BE2C (cell line): Measurements from ENCODE around the gene ESRRG.

Experiments used
- DNase-seq: peaks from one replicate; pipeline ENCODE4 v3.0.0-alpha.2; 2020
- H3K27me3 ChIP-seq: fragments of 250-450 bp; sonication (Bioruptor Pico); 2 replicates; pipeline ENCODE4 v1.5.1; 2020; ENCODE audit warnings: mild to moderate bottlenecking
- H3K36me3 ChIP-seq: fragments of 250-450 bp; sonication (Bioruptor Pico); 2 replicates; pipeline ENCODE4 v1.5.1; 2020; ENCODE audit warnings: mild to moderate bottlenecking
- H3K4me1 ChIP-seq: fragments of 250-450 bp; sonication (Bioruptor Pico); 2 replicates; pipeline ENCODE4 v1.5.1; 2020
- H3K4me3 ChIP-seq: 2 replicates; pipeline ENCODE4 v1.5.1; 2011; ENCODE audit warnings: low read depth, low read length
- H3K9me3 ChIP-seq: fragments of 250-450 bp; sonication (Bioruptor Pico); 2 replicates; pipeline ENCODE4 v1.5.1; 2020
- CTCF ChIP-seq: IDR thresholded peaks from 2 replicates; pipeline ENCODE4 v1.5.1; 2012; ENCODE audit warnings: mild to moderate bottlenecking, low read depth, low read length

The ESRRG gene

GRCh38 chr1:216732121-216732520 lies 8.9 kb upstream of the ESRRG start:
- no peaks in the 10 kb centered on the region for H3K9me3 ChIP-seq
- no peaks in the 10 kb centered on the region for H3K36me3 ChIP-seq
- no peak overlapping the region for H3K4me3 ChIP-seq
- DNase-seq: no peak
- H3K27me3 ChIP-seq: no peaks in the 10 kb centered on the region
- no peak for TF ChIP-seq CTCF
- H3K4me1 ChIP-seq: peaks cover 10% of the 10 kb centered on the region

GRCh38 chr1:216731562-216731961 lies 8.3 kb upstream of the ESRRG start:
- no peaks in the 10 kb centered on the region for H3K27me3 ChIP-seq
- H3K36me3 ChIP-seq: no peaks in the 10 kb centered on the region

GRCh38 chr1:216726435-216726834 lies 3.2 kb upstream of the ESRRG start:
- Histone ChIP-seq H3K4me3 (no peak overlapping the region), H3K9me3 (no peaks in the 10 kb centered on the region), H3K4me1 (peaks cover 7% of the 10 kb centered on the region), H3K36me3 (no peaks in the 10 kb centered on the region), H3K27me3 (no peaks in the 10 kb centered on the region)
- no peak for DNase-seq
- peak; percentile 45; the same call in 1 of the 2 replicates for TF ChIP-seq CTCF

More at GRCh38 chr1:216731562-216731961, 8.3 kb upstream of the ESRRG start:
- no peaks in the 10 kb centered on the region for H3K9me3 ChIP-seq
- no peak for DNase-seq
- H3K4me1 ChIP-seq: peaks cover 10% of the 10 kb centered on the region
- H3K4me3 ChIP-seq: no peak overlapping the region
- no peak for TF ChIP-seq CTCF

GRCh38 chr1:216722821-216723220 lies 408 bp downstream of the ESRRG start:
- TF ChIP-seq CTCF: no peak
- H3K27me3 ChIP-seq: no peaks in the 10 kb centered on the region
- peak overlapping the region; percentile 81 for H3K4me3 ChIP-seq
- H3K9me3 ChIP-seq: no peaks in the 10 kb centered on the region
- peaks cover 3% of the 10 kb centered on the region; the same call in 1 of the 2 replicates for H3K36me3 ChIP-seq
- no peaks in the 10 kb centered on the region; the same call in 1 of the 2 replicates for H3K4me1 ChIP-seq
- no peak for DNase-seq

GRCh38 chr1:216721863-216722262 lies 1.4 kb downstream of the ESRRG start:
- Histone ChIP-seq H3K4me3 (peak overlapping the region; percentile 81), H3K36me3 (peaks cover 3% of the 10 kb centered on the region; the same call in 1 of the 2 replicates), H3K9me3 (no peaks in the 10 kb centered on the region), H3K4me1 (no peaks in the 10 kb centered on the region), H3K27me3 (no peaks in the 10 kb centered on the region)
- DNase-seq: peak; percentile 42
- peak; percentile 37 for TF ChIP-seq CTCF

- Histone ChIP-seq H3K4me3 (peak overlapping the region; percentile 81), H3K27me3 (no peaks in the 10 kb centered on the region), H3K36me3 (peaks cover 3% of the 10 kb centered on the region; the same call in 1 of the 2 replicates), H3K9me3 (no peaks in the 10 kb centered on the region), H3K4me1 (peaks cover 3% of the 10 kb centered on the region)
- TF ChIP-seq CTCF: no peak
- DNase-seq: no peak
Observed at GRCh38 chr1:216721062-216721461, 2.2 kb downstream of the ESRRG start.
